H9 (cell line): ENCODE data around the gene TTC39C. TPM values are rescaled to one million over a fixed set of nuclear protein-coding genes. Genes with fewer than 3 reads are reported as not detected.

ENCODE experiments used
- DNase-seq: peaks from one replicate; pipeline ENCODE4 v3.0.0-alpha.2; 2017
- H2AFZ ChIP-seq: one replicate; pipeline ENCODE4 v1.6.1; 2013; ENCODE audit warnings: mild to moderate bottlenecking, low read length, control low read depth, moderate library complexity
- H2AK5ac ChIP-seq: 2 replicates; pipeline ENCODE4 v1.6.1; 2013; ENCODE audit warnings: low read length, control low read depth, mixed read lengths; ENCODE audit not compliant: insufficient read length
- H2BK120ac ChIP-seq: one replicate; pipeline ENCODE4 v1.6.1; 2013; ENCODE audit warnings: low read depth, mild to moderate bottlenecking, low read length, control low read depth, inconsistent platforms; ENCODE audit not compliant: poor library complexity, severe bottlenecking
- H2BK12ac ChIP-seq: 2 replicates; pipeline ENCODE4 v1.6.1; 2013; ENCODE audit warnings: low read length, control low read depth, mixed read lengths, low read depth; ENCODE audit not compliant: insufficient read length
- H2BK15ac ChIP-seq: 2 replicates; pipeline ENCODE4 v1.6.1; 2013; ENCODE audit warnings: low read depth, low read length, control low read depth
- H2BK20ac ChIP-seq: one replicate; pipeline ENCODE4 v1.6.1; 2013; ENCODE audit warnings: low read depth, mild to moderate bottlenecking, low read length, control low read depth, inconsistent platforms; ENCODE audit not compliant: poor library complexity, severe bottlenecking
- H2BK5ac ChIP-seq: 2 replicates; pipeline ENCODE4 v1.6.1; 2013; ENCODE audit warnings: low read length, control low read depth, mixed read lengths; ENCODE audit not compliant: insufficient read length
- H3K14ac ChIP-seq: 2 replicates; pipeline ENCODE4 v1.6.1; 2013; ENCODE audit warnings: low read length, control low read depth; ENCODE audit not compliant: insufficient read depth
- H3K18ac ChIP-seq: 2 replicates; pipeline ENCODE4 v1.6.1; 2013; ENCODE audit warnings: low read depth, mild to moderate bottlenecking, mixed read lengths, low read length, control low read depth; ENCODE audit not compliant: insufficient read length
- H3K23ac ChIP-seq: 2 replicates; pipeline ENCODE4 v1.6.1; 2013; ENCODE audit warnings: low read length, control low read depth, mixed read lengths, low read depth; ENCODE audit not compliant: insufficient read length
- H3K23me2 ChIP-seq: 2 replicates; pipeline ENCODE4 v1.6.1; 2013; ENCODE audit warnings: low read depth, mild to moderate bottlenecking, mixed read lengths, low read length, control low read depth; ENCODE audit not compliant: insufficient read length, poor library complexity, severe bottlenecking
- H3K27ac ChIP-seq: 2 replicates; pipeline ENCODE4 v1.5.1; 2013; ENCODE audit warnings: low read length, control low read depth, mixed read lengths, low read depth; ENCODE audit not compliant: insufficient read length
- H3K27me3 ChIP-seq: 2 replicates; pipeline ENCODE4 v1.6.1; 2013; ENCODE audit warnings: low read length, control low read depth, inconsistent platforms; ENCODE audit not compliant: insufficient read depth
- H3K4ac ChIP-seq: 2 replicates; pipeline ENCODE4 v1.6.1; 2013; ENCODE audit warnings: low read depth, mild to moderate bottlenecking, control low read depth, inconsistent platforms, low read length, moderate library complexity
- H3K4me1 ChIP-seq: 2 replicates; pipeline ENCODE4 v1.6.1; 2013; ENCODE audit warnings: low read length, control low read depth, inconsistent platforms; ENCODE audit not compliant: insufficient read depth
- H3K4me2 ChIP-seq: 2 replicates; pipeline ENCODE4 v1.6.1; 2013; ENCODE audit warnings: low read length, control low read depth, mixed read lengths; ENCODE audit not compliant: insufficient read length, insufficient read depth
- H3K56ac ChIP-seq: 2 replicates; pipeline ENCODE4 v1.6.1; 2013; ENCODE audit warnings: low read depth, mild to moderate bottlenecking, mixed read lengths, low read length, control low read depth; ENCODE audit not compliant: insufficient read length
- H3K79me1 ChIP-seq: 2 replicates; pipeline ENCODE4 v1.6.1; 2013; ENCODE audit warnings: low read depth, mild to moderate bottlenecking, moderate library complexity, low read length, control low read depth, inconsistent platforms; ENCODE audit not compliant: insufficient read depth, poor library complexity, severe bottlenecking
- H3K79me2 ChIP-seq: 2 replicates; pipeline ENCODE4 v1.6.1; 2013; ENCODE audit warnings: low read length, control low read depth, inconsistent platforms; ENCODE audit not compliant: insufficient read depth
- H3K9ac ChIP-seq: 2 replicates; pipeline ENCODE4 v1.6.1; 2013; ENCODE audit warnings: low read length, control low read depth, mixed read lengths; ENCODE audit not compliant: insufficient read length; ENCODE audit errors: extremely low read depth
- H3K9me3 ChIP-seq: one replicate; pipeline ENCODE4 v1.6.1; 2013; ENCODE audit warnings: low read depth, low read length, inconsistent platforms; ENCODE audit not compliant: control insufficient read depth
- H3T11ph ChIP-seq: one replicate; pipeline ENCODE4 v1.6.1; 2013; ENCODE audit warnings: mild to moderate bottlenecking, low read length, control low read depth, inconsistent platforms
- H4K20me1 ChIP-seq: one replicate; pipeline ENCODE4 v1.6.1; 2013; ENCODE audit not compliant: control insufficient read depth, insufficient read length, insufficient read depth
- H4K5ac ChIP-seq: 2 replicates; pipeline ENCODE4 v1.6.1; 2013; ENCODE audit warnings: low read depth, mild to moderate bottlenecking, mixed read lengths, low read length, control low read depth; ENCODE audit not compliant: insufficient read length
- H4K8ac ChIP-seq: replicated peaks from 2 replicates; pipeline ENCODE4 v1.6.1; 2013; ENCODE audit warnings: low read length, control low read depth, mixed read lengths, low read depth; ENCODE audit not compliant: insufficient read length
- H4K91ac ChIP-seq: 2 replicates; pipeline ENCODE4 v1.6.1; 2013; ENCODE audit warnings: low read depth, mild to moderate bottlenecking, moderate library complexity, mixed read lengths, low read length, control low read depth; ENCODE audit not compliant: insufficient read length
- H3K27ac Mint-ChIP-seq, 3 experiments: 2 replicates in 2 of 3; 3 replicates in 1 of 3; pipeline ENCODE4 v1.8.0; 2020 to 2021; ENCODE audit warnings: mixed read lengths in 3 of 3, mild to moderate bottlenecking in 1 of 3, moderate library complexity in 1 of 3
- H3K27me3 Mint-ChIP-seq: 2 replicates; pipeline ENCODE4 v1.8.0; 2021; ENCODE audit warnings: low read depth, mild to moderate bottlenecking, moderate library complexity, mixed read lengths
- H3K36me3 Mint-ChIP-seq, 3 experiments: 2 replicates in 2 of 3; 3 replicates in 1 of 3; pipeline ENCODE4 v1.8.0; 2020 to 2021; ENCODE audit warnings: low read depth in 3 of 3, mixed read lengths in 3 of 3; ENCODE audit not compliant: insufficient read depth in 1 of 3
- H3K4me1 Mint-ChIP-seq, 2 experiments: 2 replicates each; pipeline ENCODE4 v1.8.0; 2020; ENCODE audit warnings: mixed read lengths in 2 of 2
- H3K4me3 Mint-ChIP-seq, 2 experiments: 2 replicates in 1 of 2; 3 replicates in 1 of 2; pipeline ENCODE4 v1.8.0; 2020 to 2021; ENCODE audit warnings: mild to moderate bottlenecking in 2 of 2, mixed read lengths in 2 of 2, moderate library complexity in 1 of 2
- H3K9me3 Mint-ChIP-seq, 2 experiments: 2 replicates in 1 of 2; 3 replicates in 1 of 2; pipeline ENCODE4 v1.8.0; 2020; ENCODE audit warnings: mild to moderate bottlenecking in 2 of 2, mixed read lengths in 2 of 2, moderate library complexity in 1 of 2
- CTCF ChIP-seq: fragments of 200-600 bp; sonication (generic); conservative IDR thresholded peaks from 3 replicates; pipeline ENCODE4 v1.8.0; 2021; ENCODE audit warnings: antibody characterized with exemption, mild to moderate bottlenecking
- WGBS: extraction: QIAGEN DNeasy Blood & Tissue Kit; methylation state at CpG from one replicate; pipeline ENCODE4 v1.1.7; 2013; ENCODE audit warnings: missing lambda C conversion rate, low lambda C conversion rate, mixed read lengths; ENCODE audit not compliant: insufficient read length; ENCODE audit errors: extremely low coverage; 5-methylcytosine and 5-hydroxymethylcytosine counted together
- total RNA-seq: library from RNA; stranded (reverse); gene quantifications from 2 replicates; pipeline ENCODE4 v1.2.1, GENCODE V29; 2021

TTC39C gene
- total RNA-seq, 1 experiment from 2014 or later = 18.0 TPM

- peak within 1 kb of the TSS; percentile 41 for H3K9ac ChIP-seq
- H3K27ac Mint-ChIP-seq = peak within 1 kb of the TSS; percentile 27 to 95 (median 56); a peak in 4 of 7 replicates
Measured at GRCh38 chr18:24138789-24139616, 124.4 kb downstream of the TTC39C start, which contains the start of gene CABYR. CABYR (plus strand) TSS chr18:24139062; CDS start chr18:24143115, 4,053 bp downstream.

More at GRCh38 chr18:24138789-24139616, 124.4 kb downstream of the TTC39C start, which contains the start of gene CABYR:
- no peaks in the 10 kb centered on the region for H3K79me2 ChIP-seq
- no peak within 1 kb of the TSS for H2BK120ac ChIP-seq
- peak within 1 kb of the TSS; percentile 81 to 84 for H3K4me3 Mint-ChIP-seq
- H2AFZ ChIP-seq = no peak within 1 kb of the TSS
- H2AK5ac ChIP-seq = no peak within 1 kb of the TSS
- DNase-seq = peak; percentile 95
- peaks cover 7% of the 10 kb centered on the region; the same call in 1 of the 2 replicates for H3K4me1 ChIP-seq
- H3K14ac ChIP-seq = peak within 1 kb of the TSS; percentile 37; the same call in 1 of the 2 replicates
- H4K20me1 ChIP-seq = no peaks in the 10 kb centered on the region
- no CpG with 5 or more reads among the region's 63 CpGs for WGBS
- no peaks in the 10 kb centered on the region for H3K79me1 ChIP-seq
- H2BK20ac ChIP-seq = no peak within 1 kb of the TSS
- peak within 1 kb of the TSS; percentile 54 for H3K18ac ChIP-seq
- H3T11ph ChIP-seq = no peak within 1 kb of the TSS
- H3K27me3 ChIP-seq = no peaks in the 10 kb centered on the region
- H4K91ac ChIP-seq = no peak within 1 kb of the TSS
- H3K9me3 ChIP-seq = no peaks in the 10 kb centered on the region
- H3K56ac ChIP-seq = no peak within 1 kb of the TSS
- peaks cover 2 to 7% (median 6%) of the 10 kb centered on the region in 3 experiments; a peak in 5 of 7 replicates for H3K36me3 Mint-ChIP-seq
- H3K4me2 ChIP-seq = peak within 1 kb of the TSS; percentile 53
- H3K4me1 Mint-ChIP-seq = peaks cover 25 to 30% of the 10 kb centered on the region in 2 experiments
- peak within 1 kb of the TSS; percentile 86 for H3K27ac ChIP-seq
- H2BK5ac ChIP-seq = no peak within 1 kb of the TSS
- no peak within 1 kb of the TSS for H3K4ac ChIP-seq
- H3K23me2 ChIP-seq = peaks cover 3% of the 10 kb centered on the region
- no peaks in the 10 kb centered on the region for H3K27me3 Mint-ChIP-seq
- no peak within 1 kb of the TSS for H4K8ac ChIP-seq
- no peak within 1 kb of the TSS for H2BK12ac ChIP-seq
- no peak within 1 kb of the TSS for H3K23ac ChIP-seq
- H2BK15ac ChIP-seq = no peak within 1 kb of the TSS
- peaks cover 2 to 4% of the 10 kb centered on the region in 2 experiments; a peak in 3 of 5 replicates for H3K9me3 Mint-ChIP-seq
- TF ChIP-seq CTCF = no peak
- H4K5ac ChIP-seq = no peak within 1 kb of the TSS
